HG03520 (cell line): ENCODE measurements around the gene C9.
"Not testable (repeated sequence)": the region's sequence is repeated elsewhere in the genome, so short reads cannot be mapped to it uniquely, and the experiment has no call there.

ENCODE experiments used
- ATAC-seq: cut with Tn5 transposase; IDR thresholded peaks from one replicate; pipeline ENCODE4 v1.9.1; 2021; ENCODE audit warnings: mild to moderate bottlenecking, moderate library complexity; ENCODE audit not compliant: unreplicated experiment

The C9 gene

DNA sequence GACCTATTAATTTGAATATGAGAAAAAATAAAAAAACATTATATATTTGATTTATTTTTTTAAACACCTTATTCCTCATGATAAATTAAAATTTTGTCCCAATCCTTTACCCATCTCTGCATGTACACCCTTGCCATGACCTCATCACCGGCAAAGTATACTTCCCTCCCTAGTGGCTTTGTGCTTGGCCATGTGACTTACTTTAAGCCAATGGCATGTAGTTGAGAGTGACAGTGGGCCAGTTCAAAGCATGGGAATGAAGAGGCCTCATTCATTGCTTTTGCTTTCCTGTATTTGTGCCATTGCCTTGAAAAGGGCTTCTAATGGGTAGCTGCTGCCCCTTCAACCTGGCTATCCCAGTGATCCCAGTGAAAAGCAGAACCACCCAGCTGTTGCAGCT is 31.2 kb downstream of the C9 start:
- ATAC-seq: no peak

DNA sequence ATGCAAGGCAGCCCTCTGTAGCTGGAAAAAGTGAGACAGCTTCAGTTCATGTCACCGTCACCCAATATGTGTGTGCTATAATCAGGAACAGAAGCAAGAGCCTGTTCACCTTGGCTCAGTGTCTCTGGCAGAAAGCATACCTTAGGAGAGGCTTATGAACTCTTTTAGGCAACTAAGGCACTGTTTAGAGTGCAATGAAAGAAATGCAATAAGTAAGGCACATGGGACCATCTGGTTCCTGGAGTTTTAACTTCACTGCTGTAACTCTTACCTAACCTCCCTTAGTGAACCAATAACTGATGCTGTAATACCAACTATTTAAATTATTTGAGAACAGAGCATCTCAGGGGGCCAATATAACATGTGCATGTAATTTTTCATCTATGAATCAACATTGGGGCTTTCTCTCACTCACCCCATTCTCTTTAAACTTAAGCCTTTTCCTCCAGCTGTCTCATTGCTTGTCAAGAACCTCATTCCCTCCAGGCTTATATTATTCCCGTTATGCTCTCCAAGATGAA is 32.4 kb downstream of the C9 start:
- no peak for ATAC-seq

DNA sequence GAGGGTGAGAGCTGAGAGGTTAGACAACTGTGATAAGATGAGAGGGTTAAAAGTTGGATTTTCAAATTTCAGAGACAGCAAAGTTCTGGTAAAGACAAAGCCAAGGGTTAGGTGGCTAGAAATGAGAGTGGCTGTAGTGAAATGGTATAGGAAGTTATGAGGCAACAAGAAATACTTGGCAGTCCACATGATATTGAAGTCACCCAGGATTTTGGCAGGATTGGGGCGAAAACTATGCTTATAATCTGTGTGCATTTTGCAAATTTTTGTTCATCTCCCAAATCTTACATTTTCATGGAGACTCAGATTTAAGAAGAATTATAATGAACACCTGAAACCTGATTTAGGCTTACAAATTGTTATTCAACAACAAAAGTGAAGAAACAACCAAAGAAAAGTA is 35.6 kb downstream of the C9 start:
- no peak for ATAC-seq

- ATAC-seq: no peak
These were observed 40.8 kb downstream of the C9 start for GRCh38 chr5:39323542-39323941.

GRCh38 chr5:39319395-39319794 is 44.9 kb downstream of the C9 start:
- ATAC-seq: no peak

- not testable (repeated sequence) for ATAC-seq
These were observed 47.8 kb downstream of the C9 start for GRCh38 chr5:39316464-39316863.

- ATAC-seq: no peak
These were observed 48.3 kb downstream of the C9 start for GRCh38 chr5:39315995-39316394.

GRCh38 chr5:39314591-39314990 is 49.7 kb downstream of the C9 start:
- no peak for ATAC-seq

DNA sequence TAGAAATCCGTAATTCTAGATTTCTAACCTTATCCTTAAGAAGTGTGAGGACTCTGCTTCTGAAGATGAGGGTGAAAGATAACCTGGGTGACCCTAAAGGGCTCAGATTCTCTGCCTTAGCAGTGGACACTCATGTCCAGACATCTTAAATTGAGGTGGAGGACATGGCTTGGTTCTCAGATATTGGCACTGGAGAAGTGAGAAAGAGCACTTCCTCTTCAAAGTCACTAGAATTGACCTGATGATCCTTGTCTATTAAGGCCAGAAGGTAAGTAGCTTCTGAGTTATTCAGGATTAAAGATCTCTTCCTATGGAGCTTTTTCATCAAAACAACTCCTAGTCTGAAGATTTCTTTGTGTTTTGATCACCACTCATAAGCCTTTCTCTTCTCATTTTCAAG is 54.8 kb downstream of the C9 start:
- ATAC-seq: no peak

DNA sequence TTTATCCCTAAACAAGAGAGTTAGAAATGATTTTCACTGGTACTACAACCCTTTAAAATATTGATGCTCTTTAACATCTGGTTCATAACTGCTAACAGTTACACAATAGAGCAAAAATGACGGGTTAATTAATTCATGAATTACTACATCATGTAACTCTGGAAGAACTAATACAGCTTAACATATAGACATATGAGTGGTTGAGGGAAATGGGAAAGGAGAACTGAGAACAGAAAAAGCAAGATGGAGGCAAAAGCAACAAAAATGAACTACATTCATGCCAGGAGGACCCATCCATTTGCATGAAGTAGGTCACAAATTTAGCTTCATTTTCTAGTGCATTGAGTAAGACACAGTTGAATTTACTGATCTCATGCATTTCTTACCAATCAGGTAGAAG is 61.8 kb downstream of the C9 start:
- no peak for ATAC-seq

DNA sequence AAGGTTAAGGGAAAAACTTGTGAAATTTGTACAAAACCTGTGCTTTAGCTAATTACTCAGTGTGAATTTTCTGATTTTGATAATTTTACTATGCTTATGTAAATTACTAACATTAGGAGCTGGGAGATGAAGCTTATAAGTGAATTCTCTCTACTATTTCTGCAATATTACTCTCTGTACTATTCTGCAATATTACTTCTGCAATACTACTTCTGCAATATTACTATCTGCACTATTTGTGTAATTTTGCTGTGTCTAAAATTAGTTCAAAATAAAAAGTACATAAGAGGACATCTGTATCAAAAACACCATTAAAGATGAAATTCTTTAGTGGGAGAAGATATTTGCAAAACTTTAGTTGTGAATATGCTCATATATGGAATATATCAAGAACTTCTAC is 62.9 kb downstream of the C9 start:
- ATAC-seq: no peak

GRCh38 chr5:39299962-39300361 is 64.3 kb downstream of the C9 start:
- ATAC-seq: no peak

GRCh38 chr5:39294736-39295135 is 69.6 kb downstream of the C9 start:
- ATAC-seq: no peak

DNA sequence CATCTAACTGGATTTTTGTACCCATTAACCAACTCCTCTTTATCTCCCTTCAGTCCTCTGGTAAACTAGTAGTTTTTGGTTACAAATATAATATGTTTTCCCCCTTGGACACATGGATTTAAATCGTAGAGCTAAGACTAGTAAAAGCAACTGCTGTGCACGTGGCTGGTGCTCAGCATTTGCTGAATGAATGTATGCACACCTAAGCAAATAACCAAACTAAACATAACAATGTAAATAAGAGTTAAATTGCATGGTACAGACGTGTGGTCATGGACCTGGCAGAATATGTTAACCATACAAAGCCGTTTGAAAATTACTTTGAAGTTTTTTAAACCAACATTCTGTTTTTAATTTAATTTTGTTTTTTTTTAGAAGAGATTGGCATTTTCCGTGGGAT is 79.7 kb downstream of the C9 start:
- ATAC-seq: no peak

- peak; percentile 88 for ATAC-seq
These were observed 81.0 kb downstream of the C9 start for GRCh38 chr5:39283231-39283818.

- ATAC-seq: no peak
These were observed 81.7 kb downstream of the C9 start for GRCh38 chr5:39282561-39282960.

DNA sequence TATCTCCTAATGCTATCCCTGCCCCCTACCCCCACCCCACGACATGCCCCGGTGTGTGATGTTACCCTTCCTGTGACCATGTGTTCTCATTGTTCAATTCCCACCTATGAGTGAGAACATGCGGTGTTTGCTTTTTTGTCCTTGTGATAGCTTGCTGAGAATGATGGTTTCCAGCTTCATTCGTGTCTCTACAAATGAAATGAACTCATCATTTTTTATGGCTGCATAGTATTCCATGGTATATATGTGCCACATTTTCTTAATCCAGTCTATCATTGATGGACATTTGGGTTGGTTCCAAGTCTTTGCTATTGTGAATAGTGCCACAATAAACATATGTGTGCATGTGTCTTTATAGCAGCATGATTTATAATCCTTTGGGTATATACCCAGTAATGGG is 88.4 kb downstream of the C9 start:
- not testable (repeated sequence) for ATAC-seq

- peak; percentile 93 for ATAC-seq
These were observed 89.8 kb downstream of the C9 start for GRCh38 chr5:39274398-39275085.

GRCh38 chr5:39273314-39273954 is 90.9 kb downstream of the C9 start:
- ATAC-seq: no peak

DNA sequence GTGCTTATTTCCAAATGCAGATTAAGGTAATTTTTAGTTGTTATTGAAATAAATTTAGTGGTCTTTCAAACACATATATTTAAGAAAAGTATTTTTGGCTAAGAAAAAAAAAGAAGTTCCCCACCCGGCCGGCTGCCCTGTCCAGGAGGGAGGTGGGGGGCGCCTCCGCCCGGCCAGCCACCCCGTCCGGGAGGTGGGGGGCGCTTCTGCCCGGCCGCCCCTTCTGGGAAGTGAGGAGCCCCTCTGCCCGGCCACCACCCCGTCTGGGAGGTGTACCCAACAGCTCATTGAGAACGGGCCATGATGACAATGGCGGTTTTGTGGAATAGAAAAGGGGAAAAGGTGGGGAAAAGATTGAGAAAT is 91.4 kb downstream of the C9 start:
- ATAC-seq: not testable (repeated sequence)

- peak; percentile 75 for ATAC-seq
These were observed 94.0 kb downstream of the C9 start for GRCh38 chr5:39270225-39270848.

DNA sequence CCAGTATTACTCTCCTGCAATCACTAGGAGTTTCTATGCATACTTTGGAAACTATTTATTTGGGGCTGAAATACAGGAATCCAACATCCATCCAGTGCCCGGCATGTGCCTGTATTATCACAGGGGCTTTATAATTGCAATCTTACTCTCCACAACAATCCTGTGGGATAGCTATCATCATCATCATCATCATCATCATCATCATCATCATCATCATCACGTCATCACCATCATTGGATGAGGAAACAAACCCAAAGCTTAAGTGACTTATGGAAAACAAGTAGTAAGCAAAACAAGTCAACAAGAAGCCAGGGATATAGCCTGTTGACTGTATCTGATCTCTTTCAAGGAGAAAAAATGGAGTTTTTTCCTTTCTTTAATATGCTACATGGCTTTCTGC is 97.1 kb downstream of the C9 start:
- ATAC-seq: no peak
